IMR-90 (cell line): Measurements from ENCODE around the gene DEFB121. TPM values are rescaled to one million over a fixed set of nuclear protein-coding genes. Genes with fewer than 3 reads are reported as not detected.
"Not testable (repeated sequence)": the region's sequence is repeated elsewhere in the genome, so short reads cannot be mapped to it uniquely, and the experiment has no call there.

Experiments
- ATAC-seq: fragments of 200-7000 bp; cut with Tn5 transposase; 2 replicates; pipeline ENCODE4 v1.9.1; 2020; ENCODE audit warnings: low read depth, mild to moderate bottlenecking, moderate library complexity
- BruUV-seq: library from RNA; stranded (reverse); fragments of 400-500 nt; replicated peaks from 2 replicates; lab custom pipeline; 2021; lab: Mats Ljungman, UMichigan
- CTCF ChIA-PET: fragments of 300-600 bp; formaldehyde crosslinking; extraction: SDS; loops from one replicate; lab custom pipeline; 2021; ENCODE audit warnings: antibody characterized with exemption; lab: Yijun Ruan, JAX
- POLR2A ChIA-PET: fragments of 300-600 bp; sonication (Branson Sonifier 250); formaldehyde crosslinking; loops from one replicate; lab custom pipeline; 2022; ENCODE audit warnings: antibody characterized with exemption; ENCODE audit not compliant: unreplicated experiment; lab: Charles Lee
- DNase-seq: peaks from one replicate; pipeline ENCODE4 v3.0.0; 2013
- H2AFZ ChIP-seq: replicated peaks from 2 replicates; pipeline ENCODE3; 2013; ENCODE audit warnings: low read length, mild to moderate bottlenecking; ENCODE audit not compliant: poor library complexity
- H2AK5ac ChIP-seq: 2 replicates; pipeline ENCODE4 v1.6.1; 2013; ENCODE audit warnings: low read depth, low read length, inconsistent platforms
- H2AK9ac ChIP-seq: replicated peaks from 2 replicates; pipeline ENCODE3; 2013; ENCODE audit warnings: mild to moderate bottlenecking, low read depth, low read length, moderate library complexity; ENCODE audit not compliant: poor library complexity
- H2BK120ac ChIP-seq: 2 replicates; pipeline ENCODE4 v1.6.1; 2013; ENCODE audit warnings: low read depth, low read length, inconsistent platforms
- H2BK15ac ChIP-seq: 3 replicates; pipeline ENCODE4 v1.6.1; 2013; ENCODE audit warnings: low read depth, low read length, inconsistent platforms
- H2BK20ac ChIP-seq: 2 replicates; pipeline ENCODE4 v1.6.1; 2013; ENCODE audit warnings: low read depth, mild to moderate bottlenecking, inconsistent platforms, low read length, moderate library complexity
- H2BK5ac ChIP-seq: 2 replicates; pipeline ENCODE4 v1.6.1; 2013; ENCODE audit warnings: mild to moderate bottlenecking, low read depth, low read length, inconsistent platforms; ENCODE audit not compliant: poor library complexity, severe bottlenecking
- H3K14ac ChIP-seq: replicated peaks from 2 replicates; pipeline ENCODE4 v1.6.1; 2013; ENCODE audit warnings: low read depth, low read length, inconsistent platforms
- H3K18ac ChIP-seq: 2 replicates; pipeline ENCODE4 v1.6.1; 2013; ENCODE audit warnings: low read depth, low read length, control low read depth
- H3K23ac ChIP-seq: 2 replicates; pipeline ENCODE4 v1.6.1; 2013; ENCODE audit warnings: low read depth, low read length, inconsistent platforms
- H3K27ac ChIP-seq: 2 replicates; pipeline ENCODE4 v1.5.1; 2013; ENCODE audit warnings: mild to moderate bottlenecking, control low read depth, low read length; ENCODE audit not compliant: insufficient read depth
- H3K27me3 ChIP-seq: 2 replicates; pipeline ENCODE4 v1.6.1; 2013; ENCODE audit warnings: low read length; ENCODE audit not compliant: control insufficient read depth, insufficient read depth
- H3K36me3 ChIP-seq: 2 replicates; pipeline ENCODE4 v1.6.1; 2013; ENCODE audit warnings: low read length, mixed read lengths; ENCODE audit not compliant: control insufficient read depth, insufficient read depth
- H3K4ac ChIP-seq: 2 replicates; pipeline ENCODE4 v1.6.1; 2013; ENCODE audit warnings: low read depth, low read length, inconsistent platforms
- H3K4me1 ChIP-seq: 2 replicates; pipeline ENCODE4 v1.6.1; 2013; ENCODE audit warnings: low read length, mixed read lengths; ENCODE audit not compliant: control insufficient read depth, insufficient read depth
- H3K4me2 ChIP-seq: 2 replicates; pipeline ENCODE4 v1.6.1; 2013; ENCODE audit warnings: low read depth, mild to moderate bottlenecking, control low read depth, low read length, moderate library complexity
- H3K4me3 ChIP-seq: 2 replicates; pipeline ENCODE4 v1.5.1; 2013; ENCODE audit warnings: low read depth, mild to moderate bottlenecking, control low read depth, low read length, moderate library complexity; ENCODE audit not compliant: insufficient read depth
- H3K56ac ChIP-seq: 2 replicates; pipeline ENCODE4 v1.6.1; 2013; ENCODE audit warnings: low read length, inconsistent platforms; ENCODE audit not compliant: insufficient read depth; ENCODE audit errors: extremely low read depth
- H3K79me1 ChIP-seq, 2 experiments: 2 replicates each; pipeline ENCODE4 v1.6.1; 2013; ENCODE audit warnings: low read length in 2 of 2, inconsistent platforms in 1 of 2, low read depth in 1 of 2
- H3K9ac ChIP-seq: 2 replicates; pipeline ENCODE4 v1.6.1; 2013; ENCODE audit warnings: low read depth, low read length, control low read depth
- H3K9me1 ChIP-seq: 2 replicates; pipeline ENCODE4 v1.6.1; 2013; ENCODE audit warnings: low read length, inconsistent platforms; ENCODE audit not compliant: insufficient read depth
- H3K9me3 ChIP-seq: 2 replicates; pipeline ENCODE4 v1.6.1; 2013; ENCODE audit warnings: low read length; ENCODE audit not compliant: control insufficient read depth, insufficient read depth
- H4K20me1 ChIP-seq: 2 replicates; pipeline ENCODE4 v1.6.1; 2013; ENCODE audit warnings: low read length, inconsistent platforms; ENCODE audit not compliant: insufficient read depth
- H4K5ac ChIP-seq: 2 replicates; pipeline ENCODE4 v1.6.1; 2013; ENCODE audit warnings: mild to moderate bottlenecking, low read depth, low read length, control low read depth
- H4K8ac ChIP-seq, 2 experiments: 2 replicates each; pipeline ENCODE4 v1.6.1; 2013; ENCODE audit warnings: low read depth in 2 of 2, low read length in 2 of 2, control low read depth in 1 of 2, inconsistent platforms in 1 of 2
- H4K91ac ChIP-seq: 2 replicates; pipeline ENCODE4 v1.6.1; 2013; ENCODE audit warnings: low read depth, low read length, inconsistent platforms; ENCODE audit not compliant: insufficient read depth
- MXI1 ChIP-seq: IDR thresholded peaks from 2 replicates; pipeline ENCODE4 v1.6.1; 2012; ENCODE audit warnings: low read depth, mild to moderate bottlenecking, low read length, moderate library complexity, borderline replicate concordance
- POLR2A ChIP-seq: IDR thresholded peaks from 2 replicates; pipeline ENCODE4 v1.6.1; 2012; ENCODE audit warnings: mild to moderate bottlenecking, low read depth, low read length
- SMC3 ChIP-seq: fragments of 150-350 bp; IDR thresholded peaks from 2 replicates; pipeline ENCODE4 v1.6.1; 2016; ENCODE audit warnings: low read depth, mild to moderate bottlenecking, antibody characterized with exemption, low read length, moderate library complexity
- WGBS, 2 experiments: methylation state at CpG; one replicate each; pipeline versions ENCODE4 v1.1.5 to v1.1.7; 2013; ENCODE audit warnings: missing lambda C conversion rate in 2 of 2; ENCODE audit not compliant: insufficient read length in 1 of 2; ENCODE audit errors: extremely low coverage in 2 of 2; 5-methylcytosine and 5-hydroxymethylcytosine counted together
- dilution Hi-C: fragments of 300-500 bp; cut with HindIII; formaldehyde crosslinking; loops from one replicate; pipeline ENCODE4 v1.14.3; 2018; ENCODE audit warnings: low sequenced_read_pairs; ENCODE audit not compliant: unreplicated experiment
- in situ Hi-C: fragments of 300-500 bp; cut with MboI; formaldehyde crosslinking; loops from 3 replicates; pipeline ENCODE4 v1.14.3; 2019; ENCODE audit warnings: low sequenced_read_pairs, inconsistent platforms, mixed read lengths
- intact Hi-C: fragments of 100-400 bp; cut with micrococcal nuclease; formaldehyde crosslinking; loops from 2 replicates; pipeline ENCODE4 v1.10.0; 2022
- polyA plus RNA-seq, 3 experiments: library from polyadenylated mRNA; depleted of rRNA; stranded (reverse); fragments of >200 nt; gene quantifications; 2 replicates each; pipeline ENCODE4 v1.2.3, GENCODE V29; 2012; ENCODE audit warnings: low replicate concordance in 1 of 3
- total RNA-seq: library from RNA; depleted of rRNA; stranded (reverse); fragments of >200 nt; gene quantifications from 2 replicates; pipeline ENCODE4 v1.2.3, GENCODE V29; 2012

Gene DEFB121
- total and polyA plus RNA-seq, 2 of the 4 experiments (the other 2 are of a cell fraction) = not detected

DNA sequence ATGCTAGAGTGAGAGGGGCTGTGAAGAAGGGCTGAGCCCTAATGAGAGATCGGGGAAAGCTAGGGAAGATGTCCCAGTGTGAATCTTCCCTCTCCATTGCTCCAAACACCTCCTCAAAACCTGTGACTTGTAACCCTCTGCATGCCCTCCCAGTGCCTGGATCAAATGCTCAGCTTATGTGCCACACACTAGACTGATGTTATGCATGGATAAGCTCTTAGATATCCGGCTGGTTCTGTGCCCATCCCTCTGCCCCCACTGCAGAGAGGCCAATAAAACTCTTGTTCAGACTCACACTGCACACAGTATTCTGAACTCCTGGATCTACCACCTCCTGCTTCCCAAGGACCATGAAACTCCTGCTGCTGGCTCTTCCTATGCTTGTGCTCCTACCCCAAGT, 37.7 kb downstream of the DEFB121 start, which contains the start of gene DEFB118:
DEFB118 (plus strand) TSS at position 301 of the 400 bp plus-strand sequence; CDS start at position 351, 50 bp downstream.
- H3K4ac ChIP-seq = no peak within 1 kb of the TSS
- no peak for DNase-seq
- H3K36me3 ChIP-seq = no peaks in the 10 kb centered on the region
- H3K27ac ChIP-seq = no peak within 1 kb of the TSS
- no peaks in the 10 kb centered on the region for H3K4me1 ChIP-seq
- dilution Hi-C loops (no loop called here), in situ Hi-C loops (no loop called here), intact Hi-C loops (no loop called here)
- H3K9me3 ChIP-seq = peaks cover 3% of the 10 kb centered on the region; the same call in 1 of the 2 replicates
- H2BK20ac ChIP-seq = no peak within 1 kb of the TSS
- no peak within 1 kb of the TSS for H2AK5ac ChIP-seq
- no peak within 1 kb of the TSS for H2BK15ac ChIP-seq
- no peak within 1 kb of the TSS for H3K14ac ChIP-seq
- H3K18ac ChIP-seq = no peak within 1 kb of the TSS
- no TSS peak for BruUV-seq
- ChIA-PET CTCF (no interaction called here), POLR2A (no interaction called here)
- H3K79me1 ChIP-seq = no peaks in the 10 kb centered on the region
- no peak within 1 kb of the TSS for H4K91ac ChIP-seq
- no peaks in the 10 kb centered on the region for H3K27me3 ChIP-seq
- H2BK120ac ChIP-seq = no peak within 1 kb of the TSS
- no peak within 1 kb of the TSS for H3K56ac ChIP-seq
- H3K4me3 ChIP-seq = no peak within 1 kb of the TSS
- no peaks in the 10 kb centered on the region for H3K9me1 ChIP-seq
- no peak within 1 kb of the TSS for H3K9ac ChIP-seq
- H2AFZ ChIP-seq = no peak within 1 kb of the TSS
- H3K23ac ChIP-seq = no peak within 1 kb of the TSS
- no peak within 1 kb of the TSS for H4K8ac ChIP-seq
- no peak for ATAC-seq
- H2AK9ac ChIP-seq = no peak within 1 kb of the TSS
- no CpG with 5 or more reads among the region's 2 CpGs for WGBS, 2 experiments
- H4K20me1 ChIP-seq = no peaks in the 10 kb centered on the region
- H3K4me2 ChIP-seq = no peak within 1 kb of the TSS
- H2BK5ac ChIP-seq = no peak within 1 kb of the TSS
- no peak within 1 kb of the TSS for H4K5ac ChIP-seq
- TF ChIP-seq MXI1 (no peak), POLR2A (no peak), SMC3 (no peak)

- in situ Hi-C loops = not testable (repeated sequence)
These were observed 41.7 kb downstream of the DEFB121 start for GRCh38 chr20:31364272-31364671.

More at GRCh38 chr20:31364272-31364671, 41.7 kb downstream of the DEFB121 start:
- H2BK5ac ChIP-seq, H3K79me1 ChIP-seq, H2BK120ac ChIP-seq, H3K56ac ChIP-seq, DNase-seq, H4K5ac ChIP-seq, H3K27ac ChIP-seq, H2AK5ac ChIP-seq, H3K9me3 ChIP-seq, H2BK20ac ChIP-seq, ATAC-seq, intact Hi-C loops, CTCF ChIA-PET, H3K36me3 ChIP-seq, H3K18ac ChIP-seq, H3K4ac ChIP-seq, POLR2A ChIA-PET, H3K14ac ChIP-seq, H3K4me2 ChIP-seq, H3K27me3 ChIP-seq, H4K91ac ChIP-seq, H4K20me1 ChIP-seq, H3K4me1 ChIP-seq, BruUV-seq, H2AK9ac ChIP-seq, H3K4me3 ChIP-seq, H2AFZ ChIP-seq, H3K23ac ChIP-seq, H2BK15ac ChIP-seq, H3K9me1 ChIP-seq, H3K9ac ChIP-seq, dilution Hi-C loops, H4K8ac ChIP-seq: not testable (repeated sequence)
- 62% methylated on average over 2 of the region's 5 CpGs; no CpG with 5 or more reads in 1 of the 2 experiments for WGBS, 2 experiments
